ENCODE results near the gene SYNM.

The SYNM gene

DNA sequence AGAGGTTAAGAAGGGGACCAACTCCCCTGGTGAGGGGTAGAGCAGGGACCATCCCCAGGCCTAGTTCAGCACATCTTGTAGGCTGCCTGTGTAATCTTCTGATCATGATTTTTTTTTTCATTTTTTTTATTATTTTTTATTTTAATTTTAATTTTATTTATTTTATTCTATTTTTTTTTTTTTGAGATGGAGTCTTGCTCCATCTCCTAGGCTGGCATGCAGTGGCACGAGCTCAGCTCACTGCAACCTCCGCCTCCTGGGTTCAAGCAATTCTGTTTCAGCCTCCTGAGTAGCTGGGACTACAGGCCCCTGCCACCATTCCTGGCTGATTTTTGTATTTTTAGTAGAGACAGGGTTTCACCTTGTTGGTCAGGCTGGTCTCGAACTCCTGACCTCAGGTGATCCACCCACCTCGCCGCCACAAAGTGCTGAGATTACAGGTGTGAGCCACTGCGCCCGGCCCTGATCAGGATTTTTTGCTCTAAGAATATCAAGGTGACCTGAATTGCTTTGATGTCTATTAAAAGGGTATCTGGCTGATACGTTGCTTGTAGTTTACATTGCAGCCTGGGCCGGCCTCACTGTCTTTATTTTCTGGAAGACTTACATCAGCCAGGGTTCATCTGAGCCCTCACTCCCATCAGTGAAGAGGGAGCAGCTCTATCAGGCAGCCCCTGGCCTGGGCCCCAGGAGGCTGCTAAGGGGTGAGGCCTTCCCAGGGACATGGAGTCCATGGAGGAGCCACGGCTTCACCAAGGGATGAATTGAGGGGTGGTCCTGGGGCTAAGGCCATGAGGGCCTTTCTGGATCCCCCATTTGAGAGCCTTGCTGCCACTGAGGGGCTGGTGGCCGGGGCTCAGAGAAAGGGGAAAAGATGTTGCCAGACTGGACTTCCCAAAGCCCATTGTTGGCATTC is 10.7 kb downstream of the SYNM start:
- Histone ChIP-seq H3K9ac (ENCODE audit: low read length) (no peak overlapping the region), H4K20me1 (ENCODE audit: insufficient read depth, low read length) (no peaks in the 10 kb centered on the region), H2AFZ (ENCODE audit: low read depth, low read length) (no peak overlapping the region), H3K9me3 (ENCODE audit: insufficient read depth, low read length) (no peaks in the 10 kb centered on the region), H3K27ac (ENCODE audit: low read length) (no peak overlapping the region), H3K79me2 (ENCODE audit: low read length) (no peaks in the 10 kb centered on the region), H3K36me3 (replicated peaks; ENCODE audit: low read depth, low read length) (no peaks in the 10 kb centered on the region), H3K27me3 (ENCODE audit: low read depth, low read length) (peaks cover 38% of the 10 kb centered on the region; the same call in 1 of the 2 replicates), H3K4me2 (ENCODE audit: low read length) (no peak overlapping the region), H3K4me3 (ENCODE audit: low read length) (no peak overlapping the region), H3K4me1 (ENCODE audit: low read length) (no peaks in the 10 kb centered on the region)
- TF ChIP-seq, protein P1, sequence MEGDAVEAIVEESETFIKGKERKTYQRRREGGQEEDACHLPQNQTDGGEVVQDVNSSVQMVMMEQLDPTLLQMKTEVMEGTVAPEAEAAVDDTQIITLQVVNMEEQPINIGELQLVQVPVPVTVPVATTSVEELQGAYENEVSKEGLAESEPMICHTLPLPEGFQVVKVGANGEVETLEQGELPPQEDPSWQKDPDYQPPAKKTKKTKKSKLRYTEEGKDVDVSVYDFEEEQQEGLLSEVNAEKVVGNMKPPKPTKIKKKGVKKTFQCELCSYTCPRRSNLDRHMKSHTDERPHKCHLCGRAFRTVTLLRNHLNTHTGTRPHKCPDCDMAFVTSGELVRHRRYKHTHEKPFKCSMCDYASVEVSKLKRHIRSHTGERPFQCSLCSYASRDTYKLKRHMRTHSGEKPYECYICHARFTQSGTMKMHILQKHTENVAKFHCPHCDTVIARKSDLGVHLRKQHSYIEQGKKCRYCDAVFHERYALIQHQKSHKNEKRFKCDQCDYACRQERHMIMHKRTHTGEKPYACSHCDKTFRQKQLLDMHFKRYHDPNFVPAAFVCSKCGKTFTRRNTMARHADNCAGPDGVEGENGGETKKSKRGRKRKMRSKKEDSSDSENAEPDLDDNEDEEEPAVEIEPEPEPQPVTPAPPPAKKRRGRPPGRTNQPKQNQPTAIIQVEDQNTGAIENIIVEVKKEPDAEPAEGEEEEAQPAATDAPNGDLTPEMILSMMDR (IDR thresholded peaks at IDR 0.05; ENCODE audit: low read depth, low read length), result no peak
- TF ChIP-seq EZH2phosphoT487 (IDR thresholded peaks at IDR 0.05; ENCODE audit: low read depth), result no peak

DNA sequence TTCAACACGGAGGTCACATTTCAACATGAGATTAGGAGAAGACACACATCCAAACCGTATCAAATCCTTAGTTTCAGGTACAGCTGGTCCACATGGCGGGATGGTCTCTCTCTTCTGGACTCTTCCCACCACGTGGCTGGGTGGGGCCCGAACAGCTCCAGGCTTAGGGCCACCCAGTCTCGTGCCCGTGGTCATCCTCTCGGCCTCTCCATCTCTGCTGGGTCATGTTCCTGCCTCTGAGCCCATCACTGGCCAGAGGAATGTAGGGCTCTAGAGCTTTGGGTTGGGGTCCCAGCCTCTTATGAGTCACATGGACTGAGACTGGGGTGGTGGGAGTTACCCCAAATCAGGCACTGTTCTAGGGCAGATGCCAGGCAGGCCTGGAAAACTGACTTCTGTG is 12.2 kb downstream of the SYNM start:
- TF ChIP-seq EZH2phosphoT487 (IDR thresholded peaks at IDR 0.05; ENCODE audit: low read depth), result no peak
- TF ChIP-seq, protein P1 (IDR thresholded peaks at IDR 0.05; ENCODE audit: low read depth, low read length), result no peak
- H3K79me2 ChIP-seq (ENCODE audit: low read length), result no peaks in the 10 kb centered on the region
- H3K9ac ChIP-seq (ENCODE audit: low read length), result no peak overlapping the region
- no peak overlapping the region for H3K4me3 ChIP-seq (ENCODE audit: low read length)
- no peak overlapping the region for H2AFZ ChIP-seq (ENCODE audit: low read depth, low read length)
- H3K27me3 ChIP-seq (ENCODE audit: low read depth, low read length), result peaks cover 30% of the 10 kb centered on the region; the same call in 1 of the 2 replicates
- no peak overlapping the region for H3K27ac ChIP-seq (ENCODE audit: low read length)
- no peak overlapping the region for H3K4me2 ChIP-seq (ENCODE audit: low read length)
- H3K9me3 ChIP-seq (ENCODE audit: insufficient read depth, low read length), result no peaks in the 10 kb centered on the region
- H3K36me3 ChIP-seq (replicated peaks; ENCODE audit: low read depth, low read length), result no peaks in the 10 kb centered on the region
- no peaks in the 10 kb centered on the region for H4K20me1 ChIP-seq (ENCODE audit: insufficient read depth, low read length)
- H3K4me1 ChIP-seq (ENCODE audit: low read length), result no peaks in the 10 kb centered on the region

DNA sequence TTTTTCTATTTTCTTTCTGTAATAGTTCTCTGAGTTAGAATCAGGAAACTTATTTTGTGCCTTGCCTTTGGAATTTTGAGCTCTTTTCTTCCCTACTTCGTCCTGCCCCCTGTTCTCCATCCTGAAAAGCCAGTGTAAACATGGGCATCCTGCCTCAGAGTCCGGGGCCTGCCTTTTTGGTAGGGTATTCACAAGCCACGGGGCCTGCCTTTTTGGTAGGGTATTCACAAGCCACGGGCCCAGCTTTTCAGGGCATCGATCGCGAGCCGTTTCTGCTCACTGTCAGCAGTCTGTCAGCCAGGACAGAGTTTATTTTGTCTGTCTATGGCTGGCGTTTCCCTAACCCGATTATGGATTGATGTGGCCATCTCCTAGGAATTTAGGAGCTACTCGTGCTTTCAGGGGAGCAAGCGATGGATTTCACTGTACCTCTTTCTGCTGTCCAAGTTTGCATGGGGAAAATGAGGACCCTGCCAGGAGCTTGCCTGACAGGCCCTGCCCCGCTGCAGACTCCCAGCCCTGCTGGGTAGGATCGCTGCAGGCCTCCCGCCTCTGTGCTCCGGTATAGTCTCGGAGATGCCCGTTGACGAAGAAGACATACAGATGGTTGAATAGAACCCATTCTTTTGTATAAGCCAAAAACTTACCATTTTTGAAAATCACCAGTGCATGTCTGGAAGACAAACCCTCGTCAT is 12.8 kb downstream of the SYNM start:
- H3K9me3 ChIP-seq (ENCODE audit: insufficient read depth, low read length), result no peaks in the 10 kb centered on the region
- no peaks in the 10 kb centered on the region for H3K4me1 ChIP-seq (ENCODE audit: low read length)
- no peak overlapping the region for H3K4me2 ChIP-seq (ENCODE audit: low read length)
- peaks cover 30% of the 10 kb centered on the region; the same call in 1 of the 2 replicates for H3K27me3 ChIP-seq (ENCODE audit: low read depth, low read length)
- H3K36me3 ChIP-seq (replicated peaks; ENCODE audit: low read depth, low read length), result no peaks in the 10 kb centered on the region
- H2AFZ ChIP-seq (ENCODE audit: low read depth, low read length), result no peak overlapping the region
- H4K20me1 ChIP-seq (ENCODE audit: insufficient read depth, low read length), result no peaks in the 10 kb centered on the region
- no peaks in the 10 kb centered on the region for H3K79me2 ChIP-seq (ENCODE audit: low read length)
- no peak overlapping the region for H3K9ac ChIP-seq (ENCODE audit: low read length)
- no peak overlapping the region for H3K27ac ChIP-seq (ENCODE audit: low read length)
- TF ChIP-seq, protein P1 (IDR thresholded peaks at IDR 0.05; ENCODE audit: low read depth, low read length), result no peak
- TF ChIP-seq EZH2phosphoT487 (IDR thresholded peaks at IDR 0.05; ENCODE audit: low read depth), result no peak
- H3K4me3 ChIP-seq (ENCODE audit: low read length), result no peak overlapping the region

DNA sequence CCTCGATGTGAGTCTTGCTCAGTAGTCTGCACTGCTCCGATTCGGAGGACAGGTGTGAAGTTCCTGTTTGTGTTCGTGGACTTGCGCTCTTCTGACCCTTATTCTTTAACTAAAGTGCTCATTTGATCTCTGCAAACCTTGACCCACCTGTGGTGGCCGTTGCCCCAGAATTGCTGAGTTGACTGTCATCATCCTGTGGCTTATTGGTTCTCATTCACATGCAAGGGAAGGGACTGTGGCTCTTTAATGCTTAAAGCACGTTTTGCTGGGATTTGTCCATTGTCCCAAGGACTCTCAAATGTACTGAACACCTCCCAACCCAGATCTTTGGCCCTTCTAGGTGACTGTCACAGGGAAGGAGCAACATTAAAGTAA is 13.4 kb downstream of the SYNM start:
- Histone ChIP-seq H3K27ac (ENCODE audit: low read length) (no peak overlapping the region), H2AFZ (ENCODE audit: low read depth, low read length) (no peak overlapping the region), H3K4me2 (ENCODE audit: low read length) (no peak overlapping the region), H4K20me1 (ENCODE audit: insufficient read depth, low read length) (no peaks in the 10 kb centered on the region), H3K79me2 (ENCODE audit: low read length) (no peaks in the 10 kb centered on the region), H3K27me3 (ENCODE audit: low read depth, low read length) (peaks cover 35% of the 10 kb centered on the region), H3K4me3 (ENCODE audit: low read length) (no peak overlapping the region), H3K36me3 (replicated peaks; ENCODE audit: low read depth, low read length) (no peaks in the 10 kb centered on the region), H3K9ac (ENCODE audit: low read length) (no peak overlapping the region), H3K4me1 (ENCODE audit: low read length) (no peaks in the 10 kb centered on the region), H3K9me3 (ENCODE audit: insufficient read depth, low read length) (no peaks in the 10 kb centered on the region)
- TF ChIP-seq EZH2phosphoT487 (IDR thresholded peaks at IDR 0.05; ENCODE audit: low read depth), result no peak
- TF ChIP-seq, protein P1 (IDR thresholded peaks at IDR 0.05; ENCODE audit: low read depth, low read length), result no peak
